ENCODE measurements around the gene VGLL4. TPM values are rescaled to one million over a fixed set of nuclear protein-coding genes. Genes with fewer than 3 reads are reported as not detected.

The VGLL4 gene
- total and polyA plus RNA-seq, 2 experiments from 2014 or later: 30.9 to 46.5 TPM

GRCh38 chr3:11538581-11538980 is 105.1 kb downstream of the VGLL4 start:
- 91 to 100% methylated on average over 1 to 3 of the region's 3 CpGs for WGBS, 2 experiments (ENCODE audit: low coverage in 1 of 2, low lambda C conversion rate in 2 of 2, missing lambda C conversion rate in 2 of 2)
- TF ChIP-seq EZH2 (IDR thresholded peaks at IDR 0.05; ENCODE audit: insufficient read depth, poor library complexity, severe bottlenecking) (no peak), EZH2phosphoT487 (IDR thresholded peaks at IDR 0.05; ENCODE audit: insufficient read depth, low read depth) (no peak)
- H2AFZ ChIP-seq: no peak overlapping the region

GRCh38 chr3:11536936-11537612 is 106.6 kb downstream of the VGLL4 start:
- WGBS, 2 experiments (ENCODE audit: low coverage in 1 of 2, low lambda C conversion rate in 2 of 2, missing lambda C conversion rate in 2 of 2): 86 to 87% methylated on average over 12 of the region's 12 CpGs
- in situ Hi-C loops (cut with MboI): no loop called here
- H3K79me2 ChIP-seq (ENCODE audit: insufficient read depth): no peaks in the 10 kb centered on the region
- no peak for DNase-seq
- no peaks in the 10 kb centered on the region for H3K9me3 ChIP-seq (ENCODE audit: low read depth)
- H3K9me2 ChIP-seq (ENCODE audit: insufficient read depth): no peaks in the 10 kb centered on the region
- no peak overlapping the region for H3K27ac ChIP-seq
- no peak overlapping the region for H3K4me3 ChIP-seq
- no peak overlapping the region for H2AFZ ChIP-seq
- H4K20me1 ChIP-seq (ENCODE audit: insufficient read depth): no peaks in the 10 kb centered on the region
- no peak for TF ChIP-seq EZH2 (IDR thresholded peaks at IDR 0.05; ENCODE audit: insufficient read depth, poor library complexity, severe bottlenecking)
- TF ChIP-seq EZH2phosphoT487 (IDR thresholded peaks at IDR 0.05; ENCODE audit: insufficient read depth, low read depth): no peak
- H3K4me2 ChIP-seq (ENCODE audit: unreplicated experiment): no peak overlapping the region
- no peak overlapping the region for H3K9ac ChIP-seq
- no peaks in the 10 kb centered on the region for H3F3A ChIP-seq (ENCODE audit: insufficient read depth)
- H3K36me3 ChIP-seq (ENCODE audit: low read depth): no peaks in the 10 kb centered on the region
- H3K4me1 ChIP-seq (ENCODE audit: insufficient read depth): no peaks in the 10 kb centered on the region
- H3K27me3 ChIP-seq (replicated peaks; ENCODE audit: insufficient read depth): no peaks in the 10 kb centered on the region

More at GRCh38 chr3:11538581-11538980, 105.1 kb downstream of the VGLL4 start:
- no peak overlapping the region for H3K27ac ChIP-seq
- no peak for DNase-seq
- no peaks in the 10 kb centered on the region for H4K20me1 ChIP-seq (ENCODE audit: insufficient read depth)
- no peaks in the 10 kb centered on the region for H3K79me2 ChIP-seq (ENCODE audit: insufficient read depth)
- H3K9me3 ChIP-seq (ENCODE audit: low read depth): no peaks in the 10 kb centered on the region
- H3K9ac ChIP-seq: no peak overlapping the region
- in situ Hi-C loops (cut with MboI): no loop called here
- no peak overlapping the region for H3K4me2 ChIP-seq (ENCODE audit: unreplicated experiment)
- no peaks in the 10 kb centered on the region for H3K36me3 ChIP-seq (ENCODE audit: low read depth)
- H3K9me2 ChIP-seq (ENCODE audit: insufficient read depth): no peaks in the 10 kb centered on the region
- no peaks in the 10 kb centered on the region for H3K27me3 ChIP-seq (replicated peaks; ENCODE audit: insufficient read depth)
- no peaks in the 10 kb centered on the region for H3F3A ChIP-seq (ENCODE audit: insufficient read depth)
- no peaks in the 10 kb centered on the region for H3K4me1 ChIP-seq (ENCODE audit: insufficient read depth)
- no peak overlapping the region for H3K4me3 ChIP-seq

GRCh38 chr3:11536132-11536935 is 107.4 kb downstream of the VGLL4 start:
- in situ Hi-C loops (cut with MboI): no loop called here
- no peaks in the 10 kb centered on the region for H3K27me3 ChIP-seq (replicated peaks; ENCODE audit: insufficient read depth)
- WGBS, 2 experiments (ENCODE audit: low coverage in 1 of 2, low lambda C conversion rate in 2 of 2, missing lambda C conversion rate in 2 of 2): 95 to 97% methylated on average over 23 of the region's 23 CpGs

GRCh38 chr3:11535243-11535960 is 108.3 kb downstream of the VGLL4 start:
- H4K20me1 ChIP-seq (ENCODE audit: insufficient read depth): no peaks in the 10 kb centered on the region
- no peaks in the 10 kb centered on the region for H3K79me2 ChIP-seq (ENCODE audit: insufficient read depth)
- no peaks in the 10 kb centered on the region for H3K36me3 ChIP-seq (ENCODE audit: low read depth)
- WGBS, 2 experiments (ENCODE audit: low coverage in 1 of 2, low lambda C conversion rate in 2 of 2, missing lambda C conversion rate in 2 of 2): 93 to 94% methylated on average over 13 of the region's 13 CpGs
- H3K27ac ChIP-seq: no peak overlapping the region
- H3K27me3 ChIP-seq (replicated peaks; ENCODE audit: insufficient read depth): no peaks in the 10 kb centered on the region
- H3K4me2 ChIP-seq (ENCODE audit: unreplicated experiment): no peak overlapping the region
- no peaks in the 10 kb centered on the region for H3K9me2 ChIP-seq (ENCODE audit: insufficient read depth)
- in situ Hi-C loops (cut with MboI): no loop called here
- peaks cover 11% of the 10 kb centered on the region for H3F3A ChIP-seq (ENCODE audit: insufficient read depth)
- no peak overlapping the region for H2AFZ ChIP-seq
- H3K9me3 ChIP-seq (ENCODE audit: low read depth): no peaks in the 10 kb centered on the region
- no peak overlapping the region for H3K9ac ChIP-seq
- peaks cover 8% of the 10 kb centered on the region for H3K4me1 ChIP-seq (ENCODE audit: insufficient read depth)
- TF ChIP-seq EZH2phosphoT487 (IDR thresholded peaks at IDR 0.05; ENCODE audit: insufficient read depth, low read depth) (no peak), EZH2 (IDR thresholded peaks at IDR 0.05; ENCODE audit: insufficient read depth, poor library complexity, severe bottlenecking) (no peak)
- DNase-seq: no peak
- H3K4me3 ChIP-seq: no peak overlapping the region

More at GRCh38 chr3:11536132-11536935, 107.4 kb downstream of the VGLL4 start:
- TF ChIP-seq EZH2 (IDR thresholded peaks at IDR 0.05; ENCODE audit: insufficient read depth, poor library complexity, severe bottlenecking) (no peak), EZH2phosphoT487 (IDR thresholded peaks at IDR 0.05; ENCODE audit: insufficient read depth, low read depth) (no peak)
- Histone ChIP-seq H3F3A (ENCODE audit: insufficient read depth) (peaks cover 2% of the 10 kb centered on the region; the same call in 1 of the 2 replicates), H3K4me3 (no peak overlapping the region), H3K4me1 (ENCODE audit: insufficient read depth) (no peaks in the 10 kb centered on the region), H3K9ac (no peak overlapping the region), H3K79me2 (ENCODE audit: insufficient read depth) (no peaks in the 10 kb centered on the region), H2AFZ (no peak overlapping the region), H3K9me3 (ENCODE audit: low read depth) (no peaks in the 10 kb centered on the region), H3K27ac (no peak overlapping the region), H4K20me1 (ENCODE audit: insufficient read depth) (no peaks in the 10 kb centered on the region), H3K9me2 (ENCODE audit: insufficient read depth) (no peaks in the 10 kb centered on the region), H3K4me2 (ENCODE audit: unreplicated experiment) (no peak overlapping the region), H3K36me3 (ENCODE audit: low read depth) (no peaks in the 10 kb centered on the region)
- DNase-seq: no peak

Measured in GM23248 (cell line).